A204.1 (cell line): ENCODE data around the gene HECTD4.

Experiments
- FAIRE-seq: peaks from 2 replicates; lab custom pipeline; 2012; peaks lifted over from hg19 to GRCh38; lab: Jason Lieb, UNC

Gene HECTD4

GRCh38 chr12:112176321-112177010 is 205.8 kb downstream of the HECTD4 start:
- no peak for FAIRE-seq

DNA sequence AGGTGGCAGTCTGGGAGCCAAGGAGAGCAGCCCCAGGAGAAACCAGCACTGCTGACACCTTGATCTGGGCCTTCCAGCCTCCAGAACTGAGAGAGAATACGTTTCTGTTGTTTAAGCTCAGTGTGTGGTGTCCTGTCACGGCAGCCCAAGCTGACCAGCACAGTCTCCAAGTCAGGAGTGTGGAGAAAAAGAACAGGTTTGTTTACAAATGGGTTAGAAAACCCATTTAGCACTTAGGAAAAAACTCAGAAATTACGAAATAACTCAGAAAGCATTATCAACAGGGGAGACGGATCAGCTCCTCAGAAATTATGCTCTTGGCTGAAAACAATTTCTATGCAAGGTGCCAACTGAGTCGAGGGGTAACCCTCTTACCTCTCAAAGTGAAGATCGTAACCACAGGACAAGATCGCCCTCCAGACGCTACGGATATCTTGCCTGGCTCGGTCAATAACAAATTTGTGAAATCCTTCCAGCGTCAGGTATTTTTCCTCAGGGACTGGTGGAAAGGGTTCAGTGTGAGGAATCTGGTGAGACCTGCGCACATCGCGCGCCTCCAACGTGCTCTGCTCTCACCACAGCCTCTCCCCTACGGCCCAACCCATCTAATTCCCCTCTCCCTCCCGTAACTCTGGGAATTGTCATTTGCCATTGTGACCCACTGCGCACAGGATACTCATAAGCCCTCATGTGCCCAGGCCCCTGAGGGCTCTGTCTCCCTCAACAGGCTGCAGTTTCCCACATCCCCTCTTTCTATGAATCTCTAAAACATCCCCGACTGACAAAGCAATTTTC is 206.7 kb downstream of the HECTD4 start:
- no peak for FAIRE-seq

DNA sequence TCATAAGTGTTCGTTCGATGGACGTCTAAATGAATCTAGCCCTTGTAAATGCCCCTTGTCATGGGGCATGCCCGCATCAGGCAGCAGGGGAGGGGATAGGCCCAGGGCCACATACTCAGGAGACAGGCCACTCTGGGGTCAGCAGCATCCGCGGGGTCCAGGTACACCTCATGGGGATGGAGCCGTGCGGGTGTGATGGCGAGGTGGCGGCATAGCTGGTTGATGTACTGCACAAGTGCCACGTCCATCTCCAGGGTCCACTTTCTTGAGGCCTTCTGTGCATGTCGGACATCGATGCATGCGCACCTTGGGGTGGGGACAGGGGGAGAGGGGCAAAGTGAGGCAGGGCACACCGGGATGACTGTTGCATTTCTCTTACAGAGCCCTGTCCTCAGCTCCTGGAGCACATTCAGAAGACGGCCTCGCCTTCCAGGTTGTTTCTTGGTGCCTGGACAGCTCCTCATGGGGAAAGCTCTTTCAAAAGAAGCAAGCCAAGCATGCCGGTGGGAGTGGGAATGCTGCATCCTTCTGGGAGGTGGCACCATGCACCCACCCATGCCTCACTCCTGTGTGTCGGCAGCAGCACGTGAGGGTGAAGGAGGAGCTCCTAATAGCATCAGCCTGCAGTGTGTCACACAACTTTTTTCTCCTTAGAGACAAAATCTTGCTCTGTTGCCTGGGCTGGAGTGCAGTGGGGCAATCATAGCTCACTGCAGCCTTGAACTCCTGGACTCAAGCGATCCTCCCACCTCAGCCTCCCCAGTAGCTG is 209.5 kb downstream of the HECTD4 start:
- FAIRE-seq: no peak

- FAIRE-seq: no peak
Measured at GRCh38 chr12:112170971-112171596, 211.1 kb downstream of the HECTD4 start.

DNA sequence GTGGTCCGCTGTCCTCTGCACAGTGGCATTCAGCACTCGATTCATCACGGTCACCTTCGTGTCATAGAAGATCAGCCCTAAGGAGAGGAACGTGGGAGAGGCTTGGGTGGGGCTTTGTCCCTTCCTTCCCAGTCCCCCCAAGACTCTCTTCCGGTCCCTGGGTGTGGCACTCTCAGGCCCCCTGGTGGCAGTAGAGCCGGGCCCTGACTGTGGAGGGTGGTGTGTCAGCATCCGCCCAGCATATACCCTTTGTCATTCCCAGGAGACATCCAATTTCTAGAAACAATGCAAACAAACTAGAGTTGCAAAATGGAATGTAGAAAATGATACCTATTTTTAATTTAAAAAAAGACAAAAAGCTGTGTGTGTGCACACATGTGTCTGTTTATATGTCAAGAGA is 211.9 kb downstream of the HECTD4 start:
- no peak for FAIRE-seq

GRCh38 chr12:112169966-112170365 is 212.3 kb downstream of the HECTD4 start:
- no peak for FAIRE-seq

GRCh38 chr12:112169161-112169872 is 212.9 kb downstream of the HECTD4 start:
- no peak for FAIRE-seq

- no peak for FAIRE-seq
Measured at GRCh38 chr12:112168561-112168971, 213.7 kb downstream of the HECTD4 start.

GRCh38 chr12:112167718-112168525 is 214.3 kb downstream of the HECTD4 start:
- no peak for FAIRE-seq

DNA sequence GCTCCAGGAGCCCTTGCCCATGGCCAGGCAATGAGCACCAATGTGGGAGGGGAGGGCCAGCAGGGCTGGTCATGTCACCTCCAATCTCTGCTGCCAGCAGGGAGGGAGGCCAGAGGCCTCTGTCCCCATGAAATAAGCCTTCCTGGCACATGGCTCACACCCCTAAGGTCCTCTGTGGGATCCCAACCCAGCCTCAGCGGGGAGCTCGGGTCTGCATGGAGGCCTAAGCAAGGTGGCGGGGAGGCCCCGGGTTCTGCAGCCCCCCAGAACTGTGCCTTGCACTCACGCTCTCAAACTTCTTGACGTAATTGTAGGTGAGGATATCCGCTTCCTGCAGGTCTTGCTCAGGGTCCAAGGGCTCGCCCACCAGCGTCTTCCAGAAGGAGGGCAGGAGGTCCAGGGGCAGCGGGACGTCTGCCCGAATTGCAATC is 215.2 kb downstream of the HECTD4 start:
- FAIRE-seq: no peak

DNA sequence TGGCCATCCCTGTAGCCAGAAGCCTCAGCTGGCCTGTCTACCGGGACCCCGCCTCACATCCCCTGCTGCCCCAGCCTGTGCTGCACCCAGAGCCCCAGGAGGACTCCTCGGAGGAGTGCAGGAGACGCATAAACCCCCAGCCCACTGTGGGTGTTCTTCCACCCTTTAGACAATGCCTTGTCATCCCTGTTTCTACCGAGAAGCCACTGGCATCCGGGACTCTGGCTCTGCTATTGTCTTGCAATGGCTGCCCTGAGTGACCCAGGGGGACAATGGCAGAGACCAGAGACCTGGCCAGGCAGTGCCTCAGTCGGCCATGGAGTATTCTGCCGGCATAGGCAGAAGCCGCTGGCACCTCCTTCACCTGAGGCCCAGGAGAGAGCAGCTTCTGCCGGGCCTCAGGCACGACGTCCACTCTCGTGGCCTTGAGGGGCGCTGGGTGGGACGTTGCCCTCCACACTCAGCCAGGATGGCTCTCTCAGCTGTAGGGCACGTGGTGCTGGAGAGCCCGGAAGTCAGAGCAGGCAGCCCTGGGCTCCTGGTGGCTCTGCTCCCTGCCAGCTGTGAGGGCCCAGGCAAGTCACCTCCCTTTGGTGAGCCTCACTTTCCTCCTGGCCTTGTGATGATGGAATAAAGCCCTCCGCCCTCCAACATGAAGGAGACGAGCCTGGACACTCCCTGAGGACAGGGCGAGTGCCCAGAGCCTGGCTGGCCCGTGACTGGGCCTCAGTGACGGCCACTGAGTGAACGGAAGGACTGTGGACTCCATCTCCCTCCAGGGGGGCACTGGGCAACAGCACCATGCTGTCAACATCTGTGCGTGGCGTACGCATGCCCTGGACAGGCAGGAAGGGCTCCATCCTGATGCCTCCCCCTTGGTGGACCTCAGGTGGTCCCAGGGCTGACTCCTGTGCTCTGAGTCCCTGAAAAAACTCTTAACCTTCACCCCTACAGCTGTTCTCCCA is 215.9 kb downstream of the HECTD4 start:
- FAIRE-seq: no peak

DNA sequence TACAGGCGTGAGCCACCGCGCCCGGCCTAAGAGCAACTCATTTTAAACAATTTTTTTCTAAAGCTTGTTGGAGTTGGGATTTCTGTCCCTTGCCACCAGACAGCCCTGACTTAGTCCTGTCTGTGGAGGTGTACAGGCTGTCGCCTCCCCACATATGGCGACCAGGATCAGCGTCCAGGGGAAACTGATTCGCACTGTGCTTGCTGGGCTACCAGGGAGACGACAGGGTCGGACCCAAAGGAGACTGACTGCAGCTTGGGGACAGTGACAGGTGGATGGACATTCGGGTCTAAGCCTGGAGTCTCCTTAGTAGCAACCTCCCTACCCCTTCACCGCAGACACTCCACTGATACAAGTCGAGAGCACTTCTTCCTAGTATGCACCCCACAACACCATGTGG is 216.6 kb downstream of the HECTD4 start:
- FAIRE-seq: no peak

GRCh38 chr12:112164011-112164660 is 218.1 kb downstream of the HECTD4 start:
- FAIRE-seq: no peak

DNA sequence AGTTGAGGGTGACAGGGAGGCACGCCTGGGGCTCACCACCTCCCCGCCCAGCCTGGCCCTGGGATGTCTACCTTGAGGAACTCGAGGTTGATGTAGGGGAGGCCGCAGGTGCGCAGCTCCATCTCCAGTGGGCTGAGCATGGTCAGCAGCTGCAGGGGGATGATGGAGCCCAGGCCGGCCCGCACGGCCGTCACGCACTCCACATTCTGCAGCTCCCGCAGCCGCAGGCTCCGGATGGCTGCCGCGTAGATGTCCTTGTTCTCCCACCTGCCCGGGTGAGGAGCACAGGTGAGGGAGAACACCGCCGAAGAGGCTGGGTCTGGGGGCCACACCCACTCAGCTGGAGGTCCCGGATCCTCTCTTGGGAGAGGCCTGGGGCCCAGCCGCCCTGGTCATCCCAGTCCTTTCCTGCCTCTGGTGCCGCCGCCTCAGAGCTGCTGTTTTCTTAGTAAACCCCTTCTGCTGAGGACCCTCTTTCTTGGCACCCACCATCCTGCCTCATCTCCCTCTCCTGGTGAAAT is 218.7 kb downstream of the HECTD4 start:
- no peak for FAIRE-seq

- FAIRE-seq: no peak
Measured at GRCh38 chr12:112163056-112163455, 219.2 kb downstream of the HECTD4 start.

GRCh38 chr12:112162241-112162790 is 219.9 kb downstream of the HECTD4 start:
- no peak for FAIRE-seq

- FAIRE-seq: no peak
Measured at GRCh38 chr12:112161711-112162110, 220.5 kb downstream of the HECTD4 start.

DNA sequence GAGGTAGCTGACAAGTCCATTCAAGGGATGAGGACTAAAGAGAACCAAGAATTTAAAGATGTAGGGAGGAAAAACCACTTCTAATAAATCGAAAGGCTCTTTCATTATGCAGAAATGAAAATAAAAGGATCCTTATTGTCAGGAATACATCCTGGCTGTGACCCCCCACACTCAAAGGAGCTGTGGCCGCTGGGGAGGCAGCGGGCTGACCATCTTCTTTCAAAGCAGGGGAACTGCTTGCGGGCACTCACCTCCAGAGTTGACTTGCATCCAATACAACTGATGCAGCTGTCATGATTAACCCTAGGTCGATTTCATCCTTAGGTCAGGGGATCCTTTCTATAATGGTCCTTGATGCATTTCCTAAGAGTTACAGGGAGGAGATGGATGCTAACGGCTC is 221.6 kb downstream of the HECTD4 start:
- FAIRE-seq: no peak

DNA sequence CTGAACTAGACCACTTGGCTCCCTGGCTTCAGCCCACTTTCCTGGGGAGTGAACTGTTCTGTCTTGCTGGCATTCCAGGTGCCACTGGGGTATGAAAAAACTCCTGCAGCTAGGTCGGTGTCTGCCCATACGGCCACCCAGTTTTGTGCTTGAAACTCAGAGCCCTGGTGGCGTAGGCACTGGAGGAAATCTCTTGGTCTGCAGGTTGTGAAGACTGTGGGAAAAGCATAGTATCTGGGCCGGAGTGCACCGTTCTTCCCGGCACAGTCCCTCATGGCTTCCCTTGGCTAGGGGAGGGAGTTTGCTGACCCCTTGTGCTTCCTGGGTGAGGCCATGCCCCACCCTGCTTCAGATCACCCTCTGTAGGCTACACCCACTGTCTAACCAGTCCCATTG is 223.1 kb downstream of the HECTD4 start:
- no peak for FAIRE-seq
